Measurements from ENCODE around the gene TJP2. TPM values are rescaled to one million over a fixed set of nuclear protein-coding genes. Genes with fewer than 3 reads are reported as not detected.

Gene TJP2
- total RNA-seq, 1 experiment from 2014 or later: 106 TPM

GRCh38 chr9:69206047-69206446 is 32.0 kb downstream of the TJP2 start:
- Histone ChIP-seq H3K27me3 (ENCODE audit: low read length) (no peaks in the 10 kb centered on the region), H3K4me1 (ENCODE audit: insufficient read depth, low read length) (no peaks in the 10 kb centered on the region), H3K4me2 (ENCODE audit: low read length) (no peak overlapping the region), H4K20me1 (ENCODE audit: low read length) (0 out of 2 replicates have a peak, but pooled peaks cover 5% of the 10 kb centered on the region), H3K9ac (ENCODE audit: low read length) (no peak overlapping the region), H3F3A (ENCODE audit: low read length, unreplicated experiment) (no peaks in the 10 kb centered on the region), H3K79me2 (ENCODE audit: low read length) (peaks cover 28% of the 10 kb centered on the region), H2AFZ (ENCODE audit: low read length) (no peak overlapping the region), H3K4me3 (ENCODE audit: low read length) (no peak overlapping the region), H3K36me3 (ENCODE audit: low read depth, low read length) (no peaks in the 10 kb centered on the region), H3K9me2 (replicated peaks; ENCODE audit: low read length) (no peaks in the 10 kb centered on the region), H3K9me3 (ENCODE audit: low read length) (no peaks in the 10 kb centered on the region), H3K27ac (ENCODE audit: low read length) (no peak overlapping the region)
- ChIA-PET POLR2A (ENCODE audit: unreplicated experiment) (no interaction called here), CTCF (no interaction called here)
- DNase-seq (no peak), ATAC-seq (no peak)
- intact Hi-C loops (cut with micrococcal nuclease): no loop called here
- TF ChIP-seq EZH2phosphoT487 (IDR thresholded peaks at IDR 0.05; ENCODE audit: borderline replicate concordance, low read length) (no peak), CTCF (conservative IDR thresholded peaks at IDR 0.05; ENCODE audit: low read depth, low read length) (no peak), EZH2 (IDR thresholded peaks at IDR 0.05; ENCODE audit: low read length, unreplicated experiment) (no peak)
- BruUV-seq (replicated peaks): no TSS peak

- ATAC-seq (no peak), DNase-seq (no peak)
- Histone ChIP-seq H3K9me2 (replicated peaks; ENCODE audit: low read length) (no peaks in the 10 kb centered on the region), H4K20me1 (ENCODE audit: low read length) (0 out of 2 replicates have a peak, but pooled peaks cover 5% of the 10 kb centered on the region), H3K36me3 (ENCODE audit: low read depth, low read length) (no peaks in the 10 kb centered on the region), H3K4me1 (ENCODE audit: insufficient read depth, low read length) (no peaks in the 10 kb centered on the region), H3K79me2 (ENCODE audit: low read length) (peaks cover 22% of the 10 kb centered on the region), H3F3A (ENCODE audit: low read length, unreplicated experiment) (no peaks in the 10 kb centered on the region), H3K27me3 (ENCODE audit: low read length) (no peaks in the 10 kb centered on the region), H3K4me3 (ENCODE audit: low read length) (no peak overlapping the region), H3K4me2 (ENCODE audit: low read length) (no peak overlapping the region), H2AFZ (ENCODE audit: low read length) (no peak overlapping the region), H3K9ac (ENCODE audit: low read length) (no peak overlapping the region), H3K27ac (ENCODE audit: low read length) (no peak overlapping the region), H3K9me3 (ENCODE audit: low read length) (no peaks in the 10 kb centered on the region)
- ChIA-PET CTCF (no interaction called here), POLR2A (ENCODE audit: unreplicated experiment) (interaction anchor here (0.6 kb wide), 1 partner anchor 155 kb away, joined by 5 read pairs; no protein-coding TSS in a partner anchor)
- TF ChIP-seq EZH2 (IDR thresholded peaks at IDR 0.05; ENCODE audit: low read length, unreplicated experiment): no peak
- peak; percentile 31; the same call in 1 of the 2 replicates for TF ChIP-seq CTCF (conservative IDR thresholded peaks at IDR 0.05; ENCODE audit: low read depth, low read length)
- intact Hi-C loops (cut with micrococcal nuclease): no loop called here
- BruUV-seq (replicated peaks): no TSS peak
Measured at GRCh38 chr9:69207503-69207902, 33.4 kb downstream of the TJP2 start.

GRCh38 chr9:69211424-69212036 is 37.5 kb downstream of the TJP2 start:
- H3K4me3 ChIP-seq (ENCODE audit: low read length): no peak overlapping the region
- no TSS peak for BruUV-seq (replicated peaks)
- H3K79me2 ChIP-seq (ENCODE audit: low read length): peaks cover 14% of the 10 kb centered on the region
- ATAC-seq (no peak), DNase-seq (no peak)
- TF ChIP-seq EZH2 (IDR thresholded peaks at IDR 0.05; ENCODE audit: low read length, unreplicated experiment): no peak
- H3K9me3 ChIP-seq (ENCODE audit: low read length): no peaks in the 10 kb centered on the region
- no peaks in the 10 kb centered on the region for H3K4me1 ChIP-seq (ENCODE audit: insufficient read depth, low read length)
- no peaks in the 10 kb centered on the region for H3K36me3 ChIP-seq (ENCODE audit: low read depth, low read length)
- H3K9ac ChIP-seq (ENCODE audit: low read length): no peak overlapping the region
- no peak overlapping the region for H2AFZ ChIP-seq (ENCODE audit: low read length)
- H3K27ac ChIP-seq (ENCODE audit: low read length): no peak overlapping the region
- H3F3A ChIP-seq (ENCODE audit: low read length, unreplicated experiment): no peaks in the 10 kb centered on the region
- no peaks in the 10 kb centered on the region for H4K20me1 ChIP-seq (ENCODE audit: low read length)
- POLR2A ChIA-PET (ENCODE audit: unreplicated experiment): no interaction called here
- no peaks in the 10 kb centered on the region for H3K9me2 ChIP-seq (replicated peaks; ENCODE audit: low read length)
- no peaks in the 10 kb centered on the region for H3K27me3 ChIP-seq (ENCODE audit: low read length)
- CTCF ChIA-PET: no interaction called here
- intact Hi-C loops (cut with micrococcal nuclease): no loop called here
- H3K4me2 ChIP-seq (ENCODE audit: low read length): no peak overlapping the region

All from PC-3 (cell line).